Stimulated activated CD8-positive, alpha-beta memory T cell treated with anti-CD3 and anti-CD28 coated beads, Interleukin-15, amount 100 ng/mL, for 24 hours (primary cell): ENCODE measurements around the gene PTPRK.

ENCODE experiments used
- DNase-seq: peaks from one replicate; pipeline ENCODE4 v3.0.0-alpha.2; 2020; ENCODE audit warnings: low read depth

Gene PTPRK

GRCh38 chr6:128131036-128131435, 389.4 kb downstream of the PTPRK start:
- DNase-seq, result no peak

GRCh38 chr6:128129679-128130078, 390.7 kb downstream of the PTPRK start:
- DNase-seq, result no peak

- no peak for DNase-seq
Observed at GRCh38 chr6:128127650-128128049, 392.7 kb downstream of the PTPRK start.

DNA sequence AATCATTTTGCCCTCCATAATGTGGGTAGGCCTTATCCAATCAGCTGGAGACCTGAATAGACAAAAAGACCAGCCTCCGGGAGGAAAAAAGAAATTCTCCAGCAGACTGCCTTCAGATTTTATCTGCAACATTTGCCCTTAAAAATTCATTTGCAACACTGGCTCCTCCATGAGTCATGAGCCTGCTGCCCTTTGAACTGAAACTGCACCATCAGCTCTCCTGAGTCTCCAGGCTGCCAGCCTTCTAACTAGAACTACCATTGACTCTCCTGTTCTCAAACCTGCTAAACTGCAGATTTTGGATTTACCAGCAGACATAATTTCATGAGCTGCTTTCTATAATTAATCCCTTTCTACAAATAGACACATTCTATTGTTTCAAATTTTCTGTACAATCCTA, 395.7 kb downstream of the PTPRK start:
- no peak for DNase-seq

GRCh38 chr6:128121610-128122009, 398.8 kb downstream of the PTPRK start:
- DNase-seq, result no peak

GRCh38 chr6:128121190-128121589, 399.2 kb downstream of the PTPRK start:
- DNase-seq, result no peak

GRCh38 chr6:128118401-128118800, 402.0 kb downstream of the PTPRK start:
- no peak for DNase-seq

DNA sequence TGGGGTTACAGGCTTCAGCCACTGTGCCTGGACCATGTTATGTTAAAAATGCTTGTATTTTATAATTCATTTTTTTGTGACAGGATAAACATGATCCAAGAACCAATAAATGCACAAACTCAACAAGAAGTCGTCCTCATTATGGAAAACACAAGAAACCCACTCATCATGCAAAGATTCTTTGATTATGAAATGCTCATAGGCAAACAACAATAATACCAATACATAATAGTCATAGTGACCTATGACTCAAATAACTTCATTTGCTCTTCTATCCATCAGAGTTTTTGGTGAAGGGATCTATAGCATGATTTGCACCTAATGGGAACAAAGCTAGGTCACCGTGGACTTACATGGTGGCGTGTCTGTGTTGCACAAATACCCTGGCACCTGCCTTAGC, 402.5 kb downstream of the PTPRK start:
- no peak for DNase-seq

DNA sequence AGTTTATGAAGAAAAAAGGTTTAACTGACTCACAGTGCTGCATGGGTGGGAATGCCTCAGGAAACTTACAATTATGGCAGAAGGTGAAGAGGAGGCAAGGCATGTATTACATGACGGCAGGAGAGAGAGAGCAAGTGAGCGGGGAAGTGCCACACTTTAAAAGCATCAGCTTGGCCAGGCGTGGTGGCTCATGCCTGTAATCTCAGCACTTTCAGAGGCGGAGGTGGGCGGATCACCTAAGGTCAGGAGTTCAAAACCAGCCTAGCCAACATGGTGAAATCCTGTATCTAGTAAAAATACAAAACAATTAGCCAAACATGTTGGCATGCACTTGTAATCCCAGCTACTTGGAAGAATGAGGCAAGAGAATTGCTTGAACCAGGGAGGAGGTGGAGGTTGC, 406.2 kb downstream of the PTPRK start:
- DNase-seq, result no peak

- DNase-seq, result no peak
Observed at GRCh38 chr6:128112494-128112893, 407.9 kb downstream of the PTPRK start.

- no peak for DNase-seq
Observed at GRCh38 chr6:128111096-128111495, 409.3 kb downstream of the PTPRK start.

GRCh38 chr6:128107682-128108081, 412.7 kb downstream of the PTPRK start:
- DNase-seq, result no peak

DNA sequence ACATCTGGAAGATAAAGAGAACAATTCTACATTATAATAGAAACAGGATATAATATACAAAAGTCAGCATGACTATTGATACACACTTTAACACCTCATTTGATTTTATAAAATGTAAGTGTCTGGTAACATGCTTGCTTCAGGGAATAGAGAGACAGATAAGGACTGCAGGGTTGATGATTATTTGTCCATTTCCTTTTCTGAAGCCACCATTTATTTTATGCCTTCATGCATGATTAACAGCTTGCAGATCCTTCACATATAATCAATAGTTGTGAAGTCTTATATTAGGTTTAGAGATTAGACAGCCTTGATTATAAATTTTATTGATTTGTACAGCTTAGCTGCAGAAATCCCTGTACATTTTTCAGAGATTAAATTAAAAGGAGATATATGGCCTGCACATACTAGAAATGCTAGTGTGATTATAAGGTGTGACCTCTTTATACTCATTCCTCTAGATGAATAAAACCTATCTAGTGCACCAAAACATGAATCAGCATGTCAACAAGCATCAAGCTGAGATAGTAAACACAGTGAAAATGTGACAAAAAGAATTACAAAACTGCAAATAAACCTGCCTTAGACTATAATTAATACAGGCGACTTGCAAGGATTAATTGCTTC, 420.7 kb downstream of the PTPRK start:
- no peak for DNase-seq

DNA sequence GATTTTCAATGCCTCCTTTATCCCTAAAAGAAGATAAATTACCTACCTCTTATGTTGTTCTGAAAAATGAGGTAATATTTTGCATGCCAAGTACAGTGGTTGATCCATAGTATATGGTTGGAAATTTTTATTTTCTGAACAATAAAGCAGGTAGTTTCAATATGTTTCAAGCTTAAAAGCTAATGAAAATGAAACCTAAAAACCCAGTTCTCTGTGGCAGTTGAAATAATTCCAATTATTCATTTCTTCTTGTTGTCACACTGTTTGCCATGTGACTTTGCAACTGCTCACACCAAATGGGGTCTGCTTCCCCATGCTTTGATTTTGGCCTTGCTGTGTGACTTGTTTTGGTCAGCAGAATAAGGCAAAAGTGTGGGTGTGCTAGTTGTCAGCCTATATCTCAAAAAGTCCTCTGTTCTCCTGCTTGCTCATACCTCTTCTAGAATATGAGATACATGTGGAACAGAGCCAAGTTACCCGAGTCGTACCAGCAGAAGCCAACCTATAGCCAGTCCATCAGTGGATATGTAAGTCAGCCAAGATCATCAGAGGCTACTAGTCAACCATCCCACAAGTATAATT, 422.3 kb downstream of the PTPRK start:
- DNase-seq, result no peak

DNA sequence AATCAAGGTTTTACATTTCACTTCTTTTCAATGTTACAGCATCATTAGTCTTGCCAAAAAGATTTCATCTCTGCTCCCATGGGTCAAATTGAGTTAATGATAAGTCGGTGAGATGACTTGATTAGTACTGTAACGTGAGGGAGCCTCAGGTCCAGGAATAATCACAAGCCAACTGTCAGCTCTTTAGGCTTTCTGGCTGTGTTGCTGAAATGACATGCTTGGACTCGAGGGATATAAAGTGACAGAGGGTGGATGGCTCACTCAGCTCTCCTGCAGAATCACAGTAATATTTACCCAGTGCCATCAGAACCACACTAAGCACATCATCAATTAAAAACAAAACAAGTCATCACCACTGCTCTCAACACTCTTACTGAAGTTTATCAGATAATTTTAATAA, 423.4 kb downstream of the PTPRK start:
- no peak for DNase-seq

DNA sequence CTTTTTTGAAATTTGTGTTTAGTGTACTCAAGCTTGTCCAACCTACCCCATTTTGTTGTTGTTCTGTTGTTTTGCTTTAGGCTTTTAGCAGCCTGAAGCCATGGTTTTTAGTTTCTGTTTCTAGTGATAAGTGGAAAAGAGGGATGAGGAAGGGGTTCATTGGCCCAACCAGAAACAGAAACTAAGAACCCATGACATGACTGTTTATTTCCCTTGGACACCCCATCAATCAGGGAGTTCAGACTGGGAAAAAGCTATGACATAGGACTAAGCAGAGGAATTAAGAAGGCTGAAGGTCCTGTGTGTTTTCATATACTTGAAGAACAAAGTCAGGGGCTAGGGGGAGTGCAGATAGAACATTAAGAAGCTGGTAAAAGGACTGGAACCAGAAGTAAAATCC, 425.0 kb downstream of the PTPRK start:
- no peak for DNase-seq

GRCh38 chr6:128079021-128079420, 441.4 kb downstream of the PTPRK start:
- no peak for DNase-seq

GRCh38 chr6:128078276-128078675, 442.1 kb downstream of the PTPRK start:
- no peak for DNase-seq

- DNase-seq, result no peak
Observed at GRCh38 chr6:128076843-128077242, 443.6 kb downstream of the PTPRK start.

- DNase-seq, result no peak
Observed at GRCh38 chr6:128074567-128074966, 445.8 kb downstream of the PTPRK start.

GRCh38 chr6:128073389-128073788, 447.0 kb downstream of the PTPRK start:
- DNase-seq, result no peak

DNA sequence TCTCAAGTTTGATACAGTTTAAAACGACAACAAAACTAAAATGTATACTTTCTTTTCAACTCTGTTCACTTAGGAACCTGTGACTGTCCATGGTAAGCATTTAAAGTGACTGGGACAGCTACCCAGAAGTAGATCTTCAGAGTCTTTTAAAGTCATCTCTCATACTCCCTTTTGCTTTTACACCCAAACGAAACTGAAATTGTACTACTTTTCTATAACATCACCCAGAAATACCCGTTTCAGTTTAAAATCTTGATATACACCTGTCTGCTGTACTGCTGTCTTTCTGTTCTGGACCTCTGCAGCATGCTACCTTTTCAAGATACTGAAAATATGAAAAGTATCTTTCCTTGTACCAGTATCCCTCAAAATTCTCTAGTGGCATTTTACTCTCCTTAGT, 449.2 kb downstream of the PTPRK start:
- no peak for DNase-seq

DNA sequence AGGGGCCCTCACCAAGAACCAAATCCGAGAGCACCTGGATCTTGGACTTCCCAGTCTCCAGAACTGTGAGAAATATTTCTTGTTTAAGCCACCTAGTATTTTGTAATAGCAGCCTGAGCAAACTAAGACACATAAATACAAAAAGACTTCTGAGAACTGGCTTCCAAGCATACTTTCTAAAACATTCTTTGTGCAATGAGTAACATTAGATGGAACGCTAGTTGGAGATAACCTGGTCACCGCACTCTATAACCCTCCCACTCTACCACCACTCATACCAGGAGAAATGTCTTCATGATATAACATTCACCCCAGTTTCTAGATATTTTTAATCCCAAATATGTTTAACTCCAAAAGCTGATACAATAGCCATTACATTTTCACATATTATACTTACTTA, 450.0 kb downstream of the PTPRK start:
- DNase-seq, result no peak

DNA sequence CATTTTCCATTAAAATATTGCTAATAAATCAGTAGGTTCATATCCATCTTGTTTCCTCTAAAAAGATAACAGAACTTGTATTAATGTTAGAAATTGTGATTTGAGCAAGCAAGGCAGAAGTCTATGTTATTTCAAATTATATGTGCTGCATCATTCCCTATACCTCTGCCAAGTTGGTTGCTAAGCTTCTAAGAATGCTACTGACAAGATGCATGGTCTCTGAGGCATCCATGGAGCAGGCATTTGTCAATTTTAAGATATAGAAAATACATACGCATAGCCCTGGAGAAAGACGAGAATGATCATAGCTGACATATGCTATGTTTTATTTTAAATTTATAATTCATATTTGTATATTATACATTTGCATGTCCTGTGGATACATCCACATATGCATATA, 451.2 kb downstream of the PTPRK start:
- no peak for DNase-seq
